SH-SY5Y (cell line): ENCODE measurements around the gene ANKRD2.

Source experiments
- GATA2 ChIP-seq: IDR thresholded peaks from 2 replicates; pipeline ENCODE4 v1.6.1; 2011; ENCODE audit warnings: mild to moderate bottlenecking, low read depth, low read length
- GATA3 ChIP-seq: IDR thresholded peaks from 2 replicates; pipeline ENCODE4 v1.6.1; 2011; ENCODE audit warnings: low read depth, mild to moderate bottlenecking, low read length, moderate library complexity

Gene ANKRD2

GRCh38 chr10:97540669-97541500 lies 31.7 kb upstream of the ANKRD2 start:
- no peak for TF ChIP-seq GATA2
- no peak for TF ChIP-seq GATA3

GRCh38 chr10:97542169-97543024 lies 30.2 kb upstream of the ANKRD2 start:
- no peak for TF ChIP-seq GATA2
- no peak for TF ChIP-seq GATA3

- TF ChIP-seq GATA2: no peak
- no peak for TF ChIP-seq GATA3
Measured at GRCh38 chr10:97543025-97543546, 29.5 kb upstream of the ANKRD2 start.

GRCh38 chr10:97546456-97547270 lies 25.9 kb upstream of the ANKRD2 start:
- TF ChIP-seq GATA2 (no peak), GATA3 (no peak)

GRCh38 chr10:97547271-97547600 lies 25.3 kb upstream of the ANKRD2 start:
- TF ChIP-seq GATA3 (no peak), GATA2 (no peak)

- no peak for TF ChIP-seq GATA3
- TF ChIP-seq GATA2: no peak
Measured at GRCh38 chr10:97547962-97548361, 24.6 kb upstream of the ANKRD2 start.

GRCh38 chr10:97548828-97549455 lies 23.6 kb upstream of the ANKRD2 start:
- TF ChIP-seq GATA2: no peak
- no peak for TF ChIP-seq GATA3

GRCh38 chr10:97549587-97550322 lies 22.8 kb upstream of the ANKRD2 start:
- TF ChIP-seq GATA3 (no peak), GATA2 (no peak)

GRCh38 chr10:97550336-97551149 lies 22.0 kb upstream of the ANKRD2 start:
- TF ChIP-seq GATA3 (no peak), GATA2 (no peak)

GRCh38 chr10:97551271-97551670 lies 21.3 kb upstream of the ANKRD2 start:
- TF ChIP-seq GATA2: no peak
- no peak for TF ChIP-seq GATA3

GRCh38 chr10:97553575-97554031 lies 19.0 kb upstream of the ANKRD2 start:
- TF ChIP-seq GATA2: no peak

GRCh38 chr10:97563337-97563736 lies 9.2 kb upstream of the ANKRD2 start:
- TF ChIP-seq GATA3: no peak
- TF ChIP-seq GATA2: no peak

GRCh38 chr10:97564776-97565175 lies 7.8 kb upstream of the ANKRD2 start:
- TF ChIP-seq GATA3 (no peak), GATA2 (no peak)
